GM18861 (cell line): ENCODE data around the gene CST3.
"Not testable (repeated sequence)": the region's sequence is repeated elsewhere in the genome, so short reads cannot be mapped to it uniquely, and the experiment has no call there.

Experiments
- ATAC-seq: cut with Tn5 transposase; IDR thresholded peaks from one replicate; pipeline ENCODE4 v1.9.1; 2021; ENCODE audit not compliant: unreplicated experiment

The CST3 gene

DNA sequence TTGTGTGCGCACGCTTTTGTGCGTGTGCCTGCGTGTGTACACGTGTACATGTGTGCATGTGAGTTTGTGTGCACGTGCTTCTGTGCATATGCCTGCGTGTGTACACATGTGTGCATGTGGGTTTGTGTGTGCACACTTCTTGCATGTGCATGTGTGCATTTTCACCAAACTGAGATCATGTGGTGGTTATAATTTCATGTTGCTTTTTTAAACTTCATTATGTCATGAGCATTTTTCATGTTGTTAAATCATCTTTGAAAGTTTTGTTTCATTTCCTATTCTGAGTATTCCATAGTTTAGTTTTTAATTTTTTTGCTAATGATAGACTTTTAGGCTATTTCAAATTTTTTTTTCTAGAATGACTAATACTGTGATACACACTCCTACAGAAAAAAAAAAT lies 6.4 kb upstream of the CST3 start:
- ATAC-seq, result no peak

DNA sequence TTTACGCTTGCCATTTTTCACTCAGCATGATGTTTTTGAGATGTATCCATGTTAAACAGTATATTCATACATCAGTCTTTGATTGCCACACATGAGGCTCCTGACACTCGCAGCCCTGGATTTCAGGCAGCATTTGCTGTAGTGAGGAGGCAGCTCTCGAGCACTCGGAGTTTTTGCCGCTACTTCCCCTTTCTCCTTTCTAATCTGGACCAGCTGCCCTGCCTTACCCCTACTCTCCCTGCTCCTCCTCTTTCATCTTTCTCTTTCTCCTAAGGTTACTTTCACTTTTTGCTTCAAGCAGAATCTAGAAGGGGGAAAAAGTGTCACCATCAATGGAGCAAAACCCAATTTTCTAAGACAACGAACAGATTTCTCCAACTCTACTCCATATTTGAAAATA lies 5.9 kb upstream of the CST3 start:
- ATAC-seq, result no peak

DNA sequence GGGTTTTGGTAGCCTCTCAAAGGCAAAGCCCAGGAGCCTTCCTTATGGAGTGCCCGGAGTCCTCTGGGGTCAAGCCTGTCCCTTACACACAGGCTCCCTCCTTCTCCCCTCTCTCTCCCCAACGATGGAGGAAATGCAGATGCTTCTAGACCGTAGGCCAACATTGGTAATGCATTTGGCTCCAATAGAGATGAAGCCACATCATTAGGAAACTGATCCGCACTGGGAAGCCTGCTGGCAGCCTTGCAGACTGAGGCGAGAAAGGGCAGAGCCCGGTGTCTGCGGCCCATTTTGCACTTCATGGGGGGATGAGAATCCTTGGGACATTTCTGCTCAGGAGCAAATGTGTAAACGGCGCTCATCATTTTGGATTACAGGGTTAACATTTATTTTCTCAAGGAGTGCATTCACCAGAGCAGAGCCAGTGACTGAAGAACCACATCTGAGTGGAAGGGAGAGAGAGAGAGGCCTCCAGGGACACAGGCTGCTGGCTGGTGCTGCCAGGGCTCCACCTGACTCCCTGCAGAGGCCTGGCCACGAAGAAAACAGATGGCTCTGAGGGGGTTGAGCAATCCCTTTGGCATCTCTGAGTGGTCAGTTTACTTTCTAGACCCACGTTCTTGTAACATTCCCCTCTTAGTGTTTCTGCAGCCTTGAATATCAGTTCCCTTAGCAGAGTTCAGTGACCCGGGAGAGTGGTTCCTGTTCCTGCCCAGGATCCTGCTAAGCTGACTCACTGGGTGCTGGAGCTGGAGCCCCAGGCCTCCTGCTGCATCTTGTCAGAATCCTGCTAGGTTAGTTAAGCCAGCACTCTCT lies 4.4 kb upstream of the CST3 start:
- ATAC-seq, result no peak

DNA sequence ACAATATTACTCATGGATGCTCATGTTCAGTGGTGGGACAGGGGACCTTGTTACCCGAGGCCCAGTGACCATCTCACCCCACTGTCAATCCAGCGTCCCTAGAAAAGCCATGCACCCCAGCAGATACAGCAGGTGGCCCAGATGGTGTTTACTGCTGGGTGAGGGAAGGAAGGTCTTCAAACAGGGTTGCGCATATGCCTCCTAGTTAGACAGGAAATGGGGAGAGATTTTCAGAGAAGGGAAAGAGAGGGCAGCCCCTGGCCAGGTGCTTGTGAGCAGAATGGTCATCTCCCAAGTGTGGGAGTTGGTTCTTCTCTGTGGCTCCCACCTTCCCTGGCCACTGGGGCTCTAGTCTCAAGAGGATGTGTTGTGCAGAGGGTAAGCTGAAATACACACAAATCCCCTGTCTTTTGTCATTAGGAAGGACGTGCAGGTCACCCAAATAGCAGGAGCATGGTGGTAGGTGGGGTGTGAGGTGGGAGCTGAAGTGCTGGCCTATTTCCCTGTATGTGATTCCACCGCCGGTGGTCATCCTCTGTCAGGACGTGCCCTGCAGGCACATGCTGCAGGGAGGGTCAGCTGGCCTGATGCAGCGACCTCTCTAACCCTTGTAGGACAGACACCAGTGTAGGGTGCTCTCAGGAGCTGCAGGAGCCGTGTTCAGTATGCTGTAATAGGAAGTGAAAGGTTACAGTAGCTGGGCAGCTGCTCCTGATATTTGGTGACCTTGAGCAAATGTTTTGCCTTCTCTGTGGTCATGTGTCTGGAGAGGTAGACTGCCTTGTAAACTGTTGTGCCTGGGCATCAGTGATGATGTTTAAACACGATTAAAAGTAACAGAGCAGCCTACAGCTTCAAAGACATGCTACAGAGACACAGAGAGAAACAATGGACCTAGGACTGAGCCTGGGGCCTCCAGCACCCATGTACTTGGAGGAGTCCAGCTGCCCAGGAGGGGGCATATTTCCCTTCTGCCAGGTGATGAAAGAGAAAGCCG lies 3.2 kb upstream of the CST3 start:
- no peak for ATAC-seq

DNA sequence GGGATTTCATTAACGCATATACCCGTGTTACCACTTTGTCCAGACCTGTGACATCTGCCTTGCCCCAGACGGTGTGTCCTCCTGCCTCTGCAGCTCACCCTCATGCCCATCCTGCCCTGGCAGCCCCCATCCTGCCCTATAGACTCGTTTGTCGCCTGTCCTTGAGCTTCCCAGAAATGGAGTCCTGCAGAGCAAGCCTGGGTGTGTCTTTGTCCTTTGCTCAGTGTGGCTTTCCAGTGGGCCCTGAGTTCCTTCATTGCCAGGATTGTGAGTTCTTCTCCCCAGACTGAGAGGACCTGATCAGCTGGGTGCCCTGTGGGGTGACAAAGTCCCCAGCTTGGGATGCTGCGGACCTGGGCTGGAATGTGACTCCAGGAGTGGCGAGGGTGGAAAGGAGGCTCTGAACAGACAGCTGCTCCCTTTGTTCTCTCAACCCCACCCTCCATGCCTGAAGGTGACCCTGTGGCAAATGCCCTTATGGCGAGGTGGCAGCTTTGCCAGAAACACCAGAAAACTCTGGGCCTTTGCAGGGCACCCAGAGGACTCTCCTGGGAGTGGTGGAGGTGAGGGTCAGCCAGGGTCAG lies 2.4 kb upstream of the CST3 start:
- ATAC-seq, result no peak

DNA sequence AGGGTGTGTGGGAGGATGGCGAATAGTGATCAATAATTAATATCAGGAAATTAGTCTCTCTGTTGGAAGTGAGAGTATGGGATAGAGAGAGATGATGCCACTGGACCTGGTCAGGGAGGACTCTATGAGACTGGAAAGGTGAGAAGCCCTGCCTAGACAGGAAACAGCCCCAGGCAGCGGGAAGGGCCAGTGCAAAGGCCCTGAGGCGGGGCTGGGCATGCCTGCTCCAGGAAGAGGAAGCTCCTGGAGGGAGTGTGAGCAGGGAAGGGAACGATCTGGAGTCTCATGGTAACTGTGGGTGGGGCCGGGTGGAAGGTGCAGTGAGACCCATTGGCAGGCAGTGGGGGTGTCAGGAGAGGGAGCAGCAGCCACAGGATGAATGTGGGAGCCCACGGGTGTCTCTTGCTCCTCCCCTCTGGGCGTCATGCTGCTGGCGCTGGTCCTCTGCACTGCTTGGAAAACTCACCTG lies 1.8 kb upstream of the CST3 start:
- ATAC-seq, result no peak

DNA sequence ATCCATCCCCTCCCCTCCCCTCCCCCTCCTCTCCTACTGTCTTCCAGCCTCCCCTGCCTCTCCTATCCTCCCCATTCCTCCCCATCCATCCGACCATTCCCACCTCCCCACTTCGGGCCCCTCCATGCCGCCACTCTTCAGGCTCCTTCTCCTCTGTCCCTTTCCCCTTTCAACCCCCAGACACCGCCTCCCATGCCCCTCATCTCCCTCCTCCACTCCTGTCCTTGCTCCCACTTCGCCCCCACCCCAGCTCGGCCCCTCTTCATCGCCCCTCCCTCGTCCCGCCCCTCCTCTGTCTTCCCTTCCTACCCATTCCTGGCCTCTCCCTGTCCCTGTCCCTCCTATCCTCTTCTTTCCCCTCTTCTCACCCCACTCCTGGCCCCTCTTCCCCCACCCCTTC lies 554 bp upstream of the CST3 start:
- ATAC-seq, result no peak

DNA sequence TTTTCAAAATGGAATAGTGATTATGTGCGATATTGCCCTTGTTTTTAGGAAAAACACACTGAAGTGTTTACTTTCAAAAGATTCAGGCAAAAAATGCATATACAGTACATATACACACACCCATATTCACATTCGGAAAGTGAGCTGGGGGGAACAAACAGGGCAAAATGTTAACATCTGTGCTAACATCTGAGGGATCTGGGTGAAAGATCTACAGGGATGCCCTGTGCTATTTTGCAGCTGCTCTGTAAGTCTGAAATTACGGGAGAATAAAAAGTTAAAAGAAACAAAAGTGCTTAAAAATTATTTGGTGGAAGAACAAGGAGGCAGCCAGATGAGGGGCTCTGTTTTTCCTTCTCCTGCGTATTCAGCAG lies 860 bp downstream of the CST3 start:
- no peak for ATAC-seq

DNA sequence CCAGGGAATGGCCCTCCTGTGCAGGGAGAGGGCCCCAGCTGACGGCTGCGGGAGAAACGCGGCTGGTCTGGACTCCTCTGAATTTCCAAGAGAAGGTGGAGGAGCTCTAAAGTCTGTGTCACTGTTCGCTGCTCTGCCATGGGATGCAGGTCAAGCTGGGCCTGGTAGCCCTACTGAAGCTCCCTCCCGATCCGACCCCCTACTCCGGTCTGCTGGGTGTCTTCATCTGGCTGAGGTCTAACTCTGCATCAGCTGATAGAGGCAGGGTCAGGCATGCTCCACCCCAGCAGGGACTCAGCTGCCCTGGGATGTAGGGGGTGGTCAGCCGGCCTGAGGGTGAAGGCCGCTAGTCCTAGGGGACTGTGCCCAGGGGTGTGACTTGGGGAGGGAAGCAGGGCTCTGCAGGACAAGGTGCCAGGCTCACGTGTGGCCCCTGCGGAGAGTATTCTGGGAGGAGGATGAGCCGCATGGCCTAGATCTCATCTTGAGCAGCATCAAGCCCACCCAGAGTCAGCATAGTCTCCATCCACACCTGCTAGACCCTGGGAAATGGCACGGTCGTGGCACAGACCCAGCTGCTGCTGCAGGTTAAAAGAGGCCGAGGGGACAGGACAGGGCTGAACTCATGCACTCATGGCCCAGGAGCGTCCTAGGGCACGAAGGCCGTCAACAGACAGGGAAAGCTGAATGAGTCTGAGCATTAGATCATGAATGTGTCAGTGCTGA lies 1.4 kb downstream of the CST3 start:
- ATAC-seq, result no peak

DNA sequence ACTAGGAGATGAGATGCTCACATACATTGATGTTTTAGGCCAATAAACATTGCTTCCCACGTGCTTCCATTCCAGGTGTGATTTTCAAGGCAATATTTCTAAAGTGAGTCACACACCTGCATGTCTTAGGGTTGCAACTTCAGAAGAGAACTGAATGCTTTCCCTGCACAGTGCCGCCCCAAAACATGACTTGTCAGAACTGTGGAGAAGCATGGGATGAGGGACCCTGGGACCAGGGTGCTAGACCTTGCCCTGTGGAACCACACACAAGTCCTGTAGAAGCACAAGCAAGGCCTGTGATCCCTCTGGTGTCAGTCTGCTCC lies 2.0 kb downstream of the CST3 start:
- not testable (repeated sequence) for ATAC-seq

DNA sequence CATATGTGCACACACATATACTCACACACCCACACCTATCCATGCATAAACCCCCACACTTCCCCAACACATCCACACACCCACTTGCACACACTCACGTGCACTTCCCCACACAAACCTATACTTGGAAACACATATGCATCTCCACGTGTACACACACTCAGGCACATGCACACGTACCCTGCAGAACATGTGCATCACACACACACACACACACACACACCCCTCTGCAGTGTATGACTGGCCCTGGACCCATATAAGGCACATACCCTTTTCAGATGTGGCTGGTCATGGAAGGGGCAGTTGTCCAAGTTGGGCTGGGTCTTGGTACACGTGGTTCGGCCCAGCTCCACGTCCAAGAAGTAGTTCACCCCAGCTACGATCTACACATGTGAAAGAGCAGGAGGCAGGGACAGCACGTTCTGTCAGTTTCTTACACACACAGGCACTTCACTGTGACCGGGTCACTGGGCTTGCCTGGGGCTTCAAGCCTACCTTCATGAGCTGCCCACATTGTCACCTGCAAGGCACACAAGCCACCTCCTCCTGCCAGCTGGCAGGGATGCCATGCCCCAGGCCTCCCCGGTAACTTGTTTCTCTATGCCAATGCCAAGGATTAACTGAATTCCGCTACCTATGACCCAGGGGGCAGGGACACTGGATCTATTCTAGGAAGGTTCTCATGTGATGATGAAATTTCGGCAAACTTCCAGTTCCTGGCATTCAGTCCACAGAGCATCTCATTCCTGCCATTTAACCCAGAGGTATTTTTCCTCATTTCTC lies 2.6 kb downstream of the CST3 start:
- no peak for ATAC-seq

DNA sequence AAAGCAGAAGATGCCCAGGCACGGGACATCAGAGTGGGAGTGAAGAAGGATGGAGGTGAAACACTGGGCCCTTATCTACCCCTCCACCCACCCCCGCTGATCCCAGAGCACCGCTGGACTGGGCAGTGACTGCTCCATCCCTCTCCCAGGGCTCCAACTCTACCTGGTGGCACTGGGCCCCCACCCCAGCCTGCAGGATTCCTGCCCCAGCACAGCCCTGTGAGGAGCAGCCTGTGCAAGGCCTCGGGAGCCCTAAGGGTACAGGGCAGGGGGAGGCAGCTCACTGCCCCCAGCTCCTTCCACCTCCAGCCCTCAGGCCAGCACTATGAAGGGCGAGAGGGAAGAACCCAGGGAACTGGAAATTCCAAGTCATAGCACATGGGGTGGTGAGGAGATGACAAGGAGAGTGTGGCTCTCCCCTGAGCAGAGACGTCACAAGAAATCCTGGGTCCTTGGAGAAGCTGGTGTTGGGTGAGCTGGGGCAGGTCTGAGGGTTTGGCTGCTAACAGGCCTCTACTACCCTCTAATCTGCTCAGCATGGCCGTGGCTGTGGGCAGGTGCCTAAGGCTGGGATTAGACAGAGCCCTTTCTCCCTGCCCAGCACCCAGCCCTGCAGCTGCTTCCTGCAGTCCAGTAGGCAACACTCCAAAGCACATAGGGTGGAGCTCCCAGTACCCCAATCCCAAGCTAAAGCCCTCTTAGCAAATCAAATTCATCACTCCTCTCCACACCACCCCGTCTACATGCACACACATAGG lies 3.5 kb downstream of the CST3 start:
- ATAC-seq, result no peak

DNA sequence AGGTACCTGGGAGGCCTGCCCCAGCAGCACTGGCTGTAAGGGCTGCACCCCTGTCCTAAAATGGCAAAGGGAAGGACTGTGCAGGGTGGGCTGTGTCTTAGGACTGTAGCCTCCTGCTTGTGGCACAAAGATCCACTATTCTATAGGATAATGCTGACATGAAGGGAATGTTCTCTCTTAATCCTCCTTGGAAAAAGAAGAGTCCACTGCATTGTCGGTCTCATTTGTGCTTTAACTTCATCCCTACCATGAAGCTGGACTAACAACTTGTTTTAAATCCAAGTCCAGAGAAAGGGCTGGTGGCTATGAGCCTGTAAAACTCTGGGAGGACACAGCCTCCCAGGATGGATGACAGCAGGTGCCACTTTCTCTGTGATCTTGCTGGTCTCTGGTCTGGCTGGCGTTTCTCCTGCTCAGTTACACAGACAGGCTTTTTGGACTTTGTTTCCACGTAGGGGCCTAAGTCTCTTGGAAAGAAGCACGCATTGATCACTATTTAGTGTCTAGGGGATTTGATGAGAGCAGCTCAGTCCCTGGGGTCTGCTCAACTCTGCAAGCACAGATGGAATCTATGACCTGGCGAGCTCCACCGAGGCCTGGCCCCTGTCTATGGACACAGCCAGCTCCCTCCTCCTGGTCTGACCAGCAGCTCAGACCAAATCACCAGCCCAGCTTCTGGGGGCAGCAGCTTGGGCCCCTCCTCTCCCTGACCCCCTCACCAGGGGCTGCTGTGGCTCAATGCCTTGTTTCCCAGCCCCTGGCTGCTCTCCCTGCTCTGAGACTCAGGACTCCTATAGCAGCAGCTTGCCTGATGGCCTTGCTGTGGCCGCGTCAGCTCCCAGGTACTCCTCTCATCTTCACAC lies 4.8 kb downstream of the CST3 start:
- ATAC-seq, result no peak

DNA sequence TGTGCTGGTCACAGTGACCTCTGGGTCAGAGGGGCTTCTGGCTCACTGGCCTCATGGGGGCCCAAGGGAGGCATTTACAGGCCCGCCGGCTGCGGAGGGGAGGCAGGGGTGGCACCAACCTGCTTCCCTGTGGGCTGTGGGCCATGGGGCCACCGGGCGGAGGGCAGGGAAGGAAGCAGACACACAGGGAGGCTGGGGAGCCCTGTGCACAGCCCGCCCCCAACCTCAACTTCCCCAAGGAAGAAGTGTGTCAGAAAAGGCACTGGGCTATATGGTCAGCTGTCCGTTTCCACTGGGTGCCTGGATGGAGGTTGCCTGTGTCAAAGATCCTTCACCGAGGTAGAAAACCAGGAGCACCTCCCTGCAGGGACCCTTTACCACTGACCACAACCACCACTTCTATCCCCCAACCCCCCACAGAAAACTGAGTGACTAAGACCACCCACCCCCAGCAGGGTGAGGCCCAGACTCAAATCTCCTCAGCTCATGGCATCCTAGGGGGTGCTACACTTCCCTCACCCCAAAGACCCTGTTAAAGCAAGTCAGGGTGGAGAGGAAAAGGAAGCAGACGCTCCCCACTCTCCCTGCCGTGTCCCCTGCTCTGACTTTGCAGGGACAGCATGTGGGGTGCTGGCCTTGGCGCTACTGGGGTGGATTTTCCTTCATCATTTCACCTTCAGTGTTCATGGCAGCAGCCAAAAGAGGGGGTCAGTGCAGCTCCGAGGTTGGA lies 5.6 kb downstream of the CST3 start:
- ATAC-seq, result no peak

DNA sequence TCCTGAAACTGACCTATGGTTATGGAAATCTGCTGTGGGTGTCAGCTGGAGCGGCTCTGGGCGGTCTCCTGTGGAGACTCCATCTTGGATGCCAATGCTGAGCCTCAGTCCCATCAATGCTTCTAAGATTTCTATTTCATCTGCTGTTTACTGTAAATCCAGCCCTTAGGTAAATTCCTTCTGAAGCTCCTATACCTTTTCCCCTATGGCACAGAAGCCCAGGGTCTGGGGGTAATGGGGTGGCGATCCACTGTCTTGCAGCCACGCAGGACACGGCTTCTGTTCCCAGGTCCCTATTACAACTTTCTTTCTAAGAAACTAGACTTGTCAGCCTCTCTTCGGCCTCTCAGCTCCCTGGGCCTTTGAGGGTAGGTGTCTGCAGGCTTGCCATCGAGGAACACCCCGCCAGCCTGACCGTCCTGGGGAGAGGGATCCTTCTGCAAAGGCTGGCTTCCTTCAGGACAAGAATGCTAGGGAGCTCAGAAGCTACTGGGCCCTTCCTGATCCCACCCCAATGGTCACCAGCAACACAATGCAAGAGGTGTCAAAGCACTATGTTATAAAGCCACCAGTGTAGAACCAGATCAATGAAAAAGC lies 6.4 kb downstream of the CST3 start:
- ATAC-seq, result no peak

DNA sequence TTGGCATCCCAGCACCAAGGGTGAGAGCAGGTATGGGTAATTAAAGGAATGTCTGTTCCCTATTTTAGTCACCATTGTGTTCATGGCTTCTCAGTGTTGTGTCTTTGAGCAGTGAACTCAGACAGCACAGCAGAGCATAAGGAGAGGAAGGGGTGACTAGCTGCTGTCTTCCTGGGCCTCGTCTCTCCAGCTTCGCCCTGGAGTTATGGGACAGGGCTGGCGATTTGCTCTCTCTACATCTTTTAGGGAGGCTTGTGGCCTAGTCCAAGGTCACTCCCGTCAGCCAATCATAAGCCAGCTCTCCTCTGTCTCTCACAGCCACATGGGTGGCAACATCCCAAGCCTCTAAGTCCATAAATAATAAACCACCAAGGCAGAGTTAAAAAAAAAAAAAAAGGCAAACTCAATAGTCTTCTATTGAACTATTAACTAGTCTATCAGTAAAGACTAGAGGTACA lies 7.3 kb downstream of the CST3 start:
- no peak for ATAC-seq

DNA sequence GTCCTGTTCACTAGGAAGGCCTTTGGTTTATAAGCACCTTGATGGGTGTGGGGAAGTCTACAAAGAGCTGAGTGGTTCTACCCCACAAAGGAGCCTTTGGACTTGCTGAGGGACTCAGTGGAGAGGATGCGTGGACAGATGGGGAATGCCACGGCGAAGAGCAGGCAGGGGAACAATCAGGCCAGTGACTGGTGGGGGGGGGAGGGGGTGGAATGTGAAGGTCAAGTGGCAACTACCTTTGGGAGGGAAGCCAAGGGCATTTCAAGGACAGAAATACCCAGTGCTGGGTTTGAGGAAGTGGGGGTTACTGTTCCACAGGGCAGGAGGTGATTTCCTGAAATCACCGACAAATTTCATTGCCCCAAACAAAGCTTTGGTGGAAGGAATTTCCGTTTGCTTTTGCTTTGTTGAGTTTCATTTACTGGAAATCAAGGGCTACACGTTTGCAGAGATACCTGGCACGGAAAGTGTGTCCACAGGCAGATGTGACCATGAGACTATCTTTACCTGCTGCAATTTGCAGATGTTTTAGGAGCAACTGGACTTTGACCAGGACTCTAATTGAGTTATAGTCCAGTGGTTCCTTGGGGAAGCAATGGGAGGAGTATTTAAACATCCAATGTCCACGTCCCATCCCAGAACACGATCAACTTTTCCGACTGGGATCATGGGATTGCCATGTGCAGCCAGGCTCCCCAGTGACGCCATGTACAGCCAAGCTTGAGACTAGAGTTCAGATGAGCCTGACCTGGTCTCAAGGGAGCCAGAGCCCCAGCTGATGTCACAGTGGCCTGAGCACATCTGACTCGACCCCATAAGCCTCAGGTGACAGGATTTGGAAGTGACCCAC lies 8.0 kb downstream of the CST3 start:
- ATAC-seq, result no peak
